HCT116 (cell line): ENCODE results near the gene TTC21B. TPM values are rescaled to one million over a fixed set of nuclear protein-coding genes. Genes with fewer than 3 reads are reported as not detected.

Source experiments
- ATAC-seq: fragments of 200-7000 bp; cut with Tn5 transposase; 2 replicates; pipeline ENCODE4 v1.9.1; 2020; ENCODE audit warnings: mild to moderate bottlenecking, moderate library complexity
- BruUV-seq: library from RNA; stranded (reverse); fragments of 400-500 nt; replicated peaks from 2 replicates; lab custom pipeline; 2021; lab: Mats Ljungman, UMichigan
- CTCF ChIA-PET: fragments of 300-600 bp; sonication (Branson Sonifier 250); formaldehyde crosslinking; loops from one replicate; lab custom pipeline; 2021; ENCODE audit warnings: antibody characterized with exemption; lab: Charles Lee
- POLR2A ChIA-PET: fragments of 300-600, 350-600 bp; sonication (Branson Sonifier 250); formaldehyde crosslinking; loops from one replicate; lab custom pipeline; 2021; ENCODE audit warnings: antibody characterized with exemption; lab: Charles Lee
- RAD21 ChIA-PET, 2 experiments: fragments of 300-600 bp; sonication (Branson Sonifier 250); formaldehyde crosslinking; loops; one replicate each; lab custom pipeline; 2023; ENCODE audit warnings: low total read pairs in 2 of 2; ENCODE audit not compliant: uncharacterized antibody in 2 of 2, unreplicated experiment in 2 of 2, low non-redundant PET in 1 of 2; lab: Charles Lee
- DNase-seq: peaks from one replicate; pipeline ENCODE4 v3.0.0-alpha.2; 2010; ENCODE audit warnings: low read depth, low spot score
- H2AFZ ChIP-seq: fragments of 200-600 bp; shearing (Covaris generic), sonication (generic); 2 replicates; pipeline ENCODE4 v1.6.1; 2017; ENCODE audit warnings: low read depth, mixed run types, mixed read lengths, antibody characterized with exemption, low read length; ENCODE audit not compliant: poor library complexity, severe bottlenecking
- H3K27ac ChIP-seq: 2 replicates; pipeline ENCODE4 v1.5.1; 2012; ENCODE audit warnings: low read depth, low read length
- H3K27me3 ChIP-seq: fragments of 200-600 bp; sonication (generic); 2 replicates; pipeline ENCODE4 v1.6.1; 2016; ENCODE audit warnings: mixed run types, low read length, mixed read lengths; ENCODE audit not compliant: insufficient read depth
- H3K36me3 ChIP-seq, 2 experiments: fragments of 200-500 bp in 1 of 2; fragments of 200-600 bp in 1 of 2; sonication (Bioruptor generic) in 1 of 2; sonication (generic) in 1 of 2; 2 replicates each; pipeline versions ENCODE4 v1.5.1 to v1.6.1; 2014 to 2016; ENCODE audit warnings: low read length in 2 of 2, inconsistent platforms in 1 of 2, mixed read lengths in 1 of 2, mixed run types in 1 of 2; ENCODE audit not compliant: insufficient read depth in 2 of 2, control insufficient read depth in 1 of 2
- H3K4me1 ChIP-seq, 2 experiments: fragments of 200-600 bp in 1 of 2; sonication (generic) in 1 of 2; 2 replicates each; pipeline versions ENCODE4 v1.5.1 to v1.6.1; 2012 to 2017; ENCODE audit warnings: low read length in 2 of 2, inconsistent platforms in 1 of 2, mild to moderate bottlenecking in 1 of 2, mixed read lengths in 1 of 2, mixed run types in 1 of 2, moderate library complexity in 1 of 2; ENCODE audit not compliant: insufficient read depth in 2 of 2, control insufficient read depth in 1 of 2
- H3K4me2 ChIP-seq: fragments of 200-600 bp; sonication (generic); 2 replicates; pipeline ENCODE4 v1.6.1; 2017; ENCODE audit warnings: mixed run types, low read length, mixed read lengths
- H3K4me3 ChIP-seq, 2 experiments: fragments of 200-600 bp in 1 of 2; sonication (generic) in 1 of 2; replicated peaks in 1 of 2; 2 replicates each; pipeline ENCODE4 v1.5.1; 2011 to 2016; ENCODE audit warnings: low read length in 2 of 2, control low read depth in 1 of 2, low read depth in 1 of 2, mild to moderate bottlenecking in 1 of 2, mixed read lengths in 1 of 2, mixed run types in 1 of 2
- H3K79me2 ChIP-seq: fragments of 200-600 bp; sonication (generic); 2 replicates; pipeline ENCODE4 v1.6.1; 2017; ENCODE audit warnings: mild to moderate bottlenecking, mixed run types, low read length, moderate library complexity, mixed read lengths; ENCODE audit not compliant: insufficient read depth
- H3K9ac ChIP-seq: fragments of 200-600 bp; sonication (generic); 2 replicates; pipeline ENCODE4 v1.6.1; 2016; ENCODE audit warnings: low read length, mixed read lengths
- H3K9me2 ChIP-seq: fragments of 200-600 bp; sonication (generic), shearing (Covaris generic); 2 replicates; pipeline ENCODE4 v1.6.1; 2017; ENCODE audit warnings: mixed run types, mild to moderate bottlenecking, moderate library complexity; ENCODE audit not compliant: insufficient read depth
- H3K9me3 ChIP-seq, 2 experiments: fragments of 200-500 bp in 1 of 2; fragments of 200-600 bp in 1 of 2; sonication (Bioruptor generic) in 1 of 2; sonication (generic) in 1 of 2; 2 replicates each; pipeline ENCODE4 v1.6.1; 2014 to 2017; ENCODE audit warnings: low read length in 2 of 2, mixed read lengths in 2 of 2, inconsistent platforms in 1 of 2, low read depth in 1 of 2, mild to moderate bottlenecking in 1 of 2, mixed run types in 1 of 2, moderate library complexity in 1 of 2; ENCODE audit not compliant: control insufficient read depth in 1 of 2, insufficient read depth in 1 of 2
- H4K20me1 ChIP-seq: fragments of 200-600 bp; sonication (generic), shearing (Covaris generic); 2 replicates; pipeline ENCODE4 v1.6.1; 2017; ENCODE audit warnings: mixed run types, mild to moderate bottlenecking, moderate library complexity; ENCODE audit not compliant: insufficient read depth
- ATF3 ChIP-seq: IDR thresholded peaks from 2 replicates; pipeline ENCODE4 v1.6.1; 2012
- CBX3 ChIP-seq: IDR thresholded peaks from 2 replicates; pipeline ENCODE4 v1.6.1; 2012; ENCODE audit warnings: low read depth
- CEBPB ChIP-seq: IDR thresholded peaks from 2 replicates; pipeline ENCODE4 v1.6.1; 2012; ENCODE audit warnings: low read depth
- CTCF ChIP-seq, 3 experiments: fragments of 200-600 bp in 1 of 3; sonication (generic) in 1 of 3; IDR thresholded peaks in 2 of 3; conservative IDR thresholded peaks in 1 of 3; 2 replicates each; pipeline ENCODE4 v1.5.1; 2012 to 2017; ENCODE audit warnings: low read depth in 2 of 3, low read length in 2 of 3, antibody characterized with exemption in 1 of 3, borderline replicate concordance in 1 of 3, control low read depth in 1 of 3, mild to moderate bottlenecking in 1 of 3, mixed read lengths in 1 of 3, mixed run types in 1 of 3, moderate library complexity in 1 of 3; ENCODE audit not compliant: insufficient read depth in 1 of 3
- EZH2 ChIP-seq: fragments of 200-600 bp; sonication (generic); IDR thresholded peaks from 2 replicates; pipeline ENCODE4 v1.6.1; 2017; ENCODE audit warnings: antibody characterized with exemption, mixed run types
- POLR2A ChIP-seq: IDR thresholded peaks from 2 replicates; pipeline ENCODE4 v1.7.0; 2011; ENCODE audit warnings: borderline replicate concordance; ENCODE audit not compliant: insufficient read depth, insufficient read length; ENCODE audit errors: extremely low read depth
- SIN3A ChIP-seq: IDR thresholded peaks from 2 replicates; pipeline ENCODE4 v1.6.1; 2012; ENCODE audit warnings: low read depth
- SRF ChIP-seq: IDR thresholded peaks from 2 replicates; pipeline ENCODE4 v1.6.1; 2012; ENCODE audit warnings: low read depth
- TCF7L2 ChIP-seq: IDR thresholded peaks from 2 replicates; pipeline ENCODE4 v1.7.0; 2011; ENCODE audit warnings: borderline replicate concordance, inconsistent platforms; ENCODE audit not compliant: insufficient read depth, insufficient read length; ENCODE audit errors: extremely low read depth
- ZFX ChIP-seq: fragments of 450-650 bp; IDR thresholded peaks from 2 replicates; pipeline ENCODE4 v1.6.1; 2017
- ZNF274 ChIP-seq: fragments of 200-500 bp; sonication (Bioruptor generic); IDR thresholded peaks from 2 replicates; pipeline ENCODE4 v1.6.1; 2014; ENCODE audit warnings: mild to moderate bottlenecking, low read depth, low read length, inconsistent platforms
- intact Hi-C: fragments of 100-400 bp; cut with micrococcal nuclease; formaldehyde crosslinking; loops from 2 replicates; pipeline ENCODE4 v1.10.0; 2022
- total RNA-seq: library from RNA; stranded (reverse); gene quantifications from one replicate; pipeline ENCODE4 v1.2.1, GENCODE V29; 2021; ENCODE audit not compliant: unreplicated experiment

TTC21B gene
- total RNA-seq, 1 experiment from 2014 or later: 12.2 TPM

- ChIA-PET POLR2A (no interaction called here), CTCF (no interaction called here), RAD21 (no interaction called here)
- intact Hi-C loops: no loop called here
- Histone ChIP-seq H3K4me1 (no peaks in the 10 kb centered on the region), H3K4me3 (no peak overlapping the region), H3K36me3 (peaks cover 0 to 11% of the 10 kb centered on the region in 2 experiments; a peak in 1 of 4 replicates), H3K9me3 (no peaks in the 10 kb centered on the region), H3K9ac (no peak overlapping the region), H4K20me1 (no peaks in the 10 kb centered on the region), H3K27me3 (no peaks in the 10 kb centered on the region), H3K9me2 (no peaks in the 10 kb centered on the region), H2AFZ (no peak overlapping the region), H3K27ac (no peak overlapping the region), H3K4me2 (no peak overlapping the region), H3K79me2 (no peaks in the 10 kb centered on the region)
- no peak for ATAC-seq
- TF ChIP-seq EZH2: no peak
- no peak for TF ChIP-seq POLR2A
- TF ChIP-seq CEBPB: no peak
- no peak for TF ChIP-seq SRF
- DNase-seq: no peak
- no TSS peak for BruUV-seq
Measured at GRCh38 chr2:165938237-165938636, 15.3 kb downstream of the TTC21B start.

- POLR2A ChIA-PET: no interaction called here
Measured at GRCh38 chr2:165933211-165933910, 20.2 kb downstream of the TTC21B start.

More at GRCh38 chr2:165933211-165933910, 20.2 kb downstream of the TTC21B start:
- H2AFZ ChIP-seq: no peak overlapping the region
- ChIA-PET RAD21 (no interaction called here), CTCF (no interaction called here)
- no peak overlapping the region for H3K9ac ChIP-seq
- H3K36me3 ChIP-seq: peaks cover 0 to 23% of the 10 kb centered on the region in 2 experiments; a peak in 3 of 4 replicates
- ATAC-seq (no peak), DNase-seq (no peak)
- H3K4me2 ChIP-seq: no peak overlapping the region
- no peaks in the 10 kb centered on the region for H3K4me1 ChIP-seq
- intact Hi-C loops: no loop called here
- H3K79me2 ChIP-seq: no peaks in the 10 kb centered on the region
- no peak overlapping the region for H3K27ac ChIP-seq
- no peak overlapping the region for H3K4me3 ChIP-seq
- no peaks in the 10 kb centered on the region for H3K27me3 ChIP-seq
- BruUV-seq: no TSS peak
- H4K20me1 ChIP-seq: no peaks in the 10 kb centered on the region
- no peaks in the 10 kb centered on the region for H3K9me3 ChIP-seq
- no peaks in the 10 kb centered on the region for H3K9me2 ChIP-seq
- TF ChIP-seq ZNF274 (no peak), TCF7L2 (no peak), CBX3 (no peak), SRF (no peak), CTCF (IDR thresholded peaks at IDR 0.05 in 2 of 3, conservative IDR thresholded peaks at IDR 0.05 in 1 of 3; ENCODE audit: borderline replicate concordance in 1 of 3, insufficient read depth in 1 of 3, low read depth in 2 of 3, low read length in 2 of 3) (no peak), ATF3 (no peak), EZH2 (no peak), ZFX (no peak), SIN3A (no peak)
